Adrenal gland (tissue), 12 donors: Measurements from ENCODE around the gene GPR142. TPM values are rescaled to one million over a fixed set of nuclear protein-coding genes. Genes with fewer than 3 reads are reported as not detected.

Experiments
- DNase-seq, 7 donors: peaks; one replicate each; pipeline ENCODE4 v3.0.0-alpha.2; 2019 to 2020
- H3K27ac ChIP-seq, 5 donors: fragments of 200-600 bp; sonication (generic) in 4 of 5; 1 replicate in 3 of 5; 2 replicates in 2 of 5; pipeline versions ENCODE4 v1.5.1 to v1.8.0; 2016 to 2020; ENCODE audit warnings: mild to moderate bottlenecking in 1 of 5
- H3K27me3 ChIP-seq: fragments of 200-600 bp; 2 replicates; pipeline ENCODE4 v1.8.0; 2021
- H3K36me3 ChIP-seq, 2 donors: fragments of 200-600 bp; replicated peaks in 1 of 2; 1 replicate in 1 of 2; 2 replicates in 1 of 2; pipeline versions ENCODE4 v1.5.1 to v1.8.0; 2018 to 2022
- H3K4me1 ChIP-seq, 2 donors: fragments of 200-600 bp; replicated peaks in 1 of 2; 1 replicate in 1 of 2; 2 replicates in 1 of 2; pipeline versions ENCODE4 v1.5.1 to v1.8.0; 2018 to 2021
- H3K4me3 ChIP-seq, 4 donors: fragments of 200-600 bp; sonication (generic) in 3 of 4; one replicate each; pipeline ENCODE4 v1.5.1; 2016 to 2018
- H3K9me3 ChIP-seq, 3 donors: fragments of 200-600 bp; sonication (generic) in 1 of 3; replicated peaks in 1 of 3; 1 replicate in 2 of 3; 2 replicates in 1 of 3; pipeline versions ENCODE4 v1.5.1 to v1.8.0; 2016 to 2021
- POLR2A ChIP-seq, 2 donors: fragments of 450-650 bp; IDR thresholded peaks; one replicate each; pipeline ENCODE4 v1.6.1; 2017; ENCODE audit warnings: antibody characterized with exemption in 2 of 2, mild to moderate bottlenecking in 2 of 2, moderate library complexity in 1 of 2
- WGBS, 4 donors: extraction: QIAGEN DNeasy Blood & Tissue Kit in 2 of 4; methylation state at CpG; one replicate each; pipeline versions ENCODE4 v1.1.5 to v1.1.7; 2013 to 2017; 5-methylcytosine and 5-hydroxymethylcytosine counted together
- intact Hi-C, 2 donors: fragments of 100-400 bp; cut with DNase I; formaldehyde crosslinking; loops; one replicate each; pipeline versions ENCODE4 v1.14.1 to v1.15.0; 2022 to 2023
- polyA plus RNA-seq, 3 donors: library from polyadenylated mRNA; stranded (reverse); fragments of 200-250 nt in 2 of 3; fragments of 350-450 nt in 1 of 3; fragmentation: Illumina TruSeq in 1 of 3; extraction: RNeasy Lipid Tissue Mini Kit (QIAGEN cat#74804) in 1 of 3; gene quantifications; one replicate each; pipeline ENCODE4 v1.2.3, GENCODE V29; 2013 to 2014
- total RNA-seq, 9 donors: library from RNA; depleted of rRNA in 4 of 9; stranded (reverse); fragments of >200 nt in 4 of 9; fragments of 120-200 nt in 1 of 9; fragmentation: NEBNext Ultra II Directional in 1 of 9; extraction: Animal tissue kit (Norgen Biotek cat#: 25700) in 1 of 9; gene quantifications; one replicate each; pipeline versions ENCODE4 v1.1.0 to v1.2.4, GENCODE V29; 2013 to 2023
- TF ChIP-seq, protein P1 (sequence below), 6 experiments: fragments of 450-650 bp in 4 of 6; fragments of 200-600 bp in 2 of 6; sonication (generic) in 1 of 6; IDR thresholded peaks; 1 replicate in 5 of 6; 2 replicates in 1 of 6; pipeline versions ENCODE4 v1.5.1 to v1.8.0; 2016 to 2021; ENCODE audit warnings: antibody characterized with exemption in 6 of 6, mild to moderate bottlenecking in 2 of 6, moderate library complexity in 1 of 6
- donor health status: healthy with polysubstance abuse.
- donor health status: Bipolar disorder and iron deficiency.
- donor health status: DM: yes; HTN: yes; CAD: no.
- donor health status: DM: no; HTN: no; CAD: no.
- donor health status: DM: no; HTN: no; CAD: no.
- donor health status: DM: yes; HTN: yes; CAD: no.

GPR142 gene
- total and polyA plus RNA-seq, 12 donors = 0.13 TPM; not detected in 11

DNA sequence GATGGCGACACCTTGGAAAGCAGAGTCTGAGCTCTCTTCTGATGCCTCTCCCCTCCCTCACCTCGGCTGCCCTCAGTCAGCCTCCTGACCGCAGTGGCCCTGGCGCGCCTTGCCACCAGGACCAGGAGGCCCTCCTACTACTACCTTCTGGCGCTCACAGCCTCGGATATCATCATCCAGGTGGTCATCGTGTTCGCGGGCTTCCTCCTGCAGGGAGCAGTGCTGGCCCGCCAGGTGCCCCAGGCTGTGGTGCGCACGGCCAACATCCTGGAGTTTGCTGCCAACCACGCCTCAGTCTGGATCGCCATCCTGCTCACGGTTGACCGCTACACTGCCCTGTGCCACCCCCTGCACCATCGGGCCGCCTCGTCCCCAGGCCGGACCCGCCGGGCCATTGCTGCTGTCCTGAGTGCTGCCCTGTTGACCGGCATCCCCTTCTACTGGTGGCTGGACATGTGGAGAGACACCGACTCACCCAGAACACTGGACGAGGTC is 4.4 kb downstream of the GPR142 start:
- DNase-seq = no peak
- H3K4me3 ChIP-seq = no peak overlapping the region
- H3K9me3 ChIP-seq = no peaks in the 10 kb centered on the region
- H3K36me3 ChIP-seq = no peaks in the 10 kb centered on the region
- intact Hi-C loops = loop anchor here in 1 of 2 donors (10.0 kb wide), 1 partner anchor 233 kb away; no protein-coding TSS in a partner anchor
- H3K27me3 ChIP-seq = no peaks in the 10 kb centered on the region
- 83 to 95% (median 91%) methylated on average over 7 to 26 of the region's 26 CpGs for WGBS, 4 donors
- H3K27ac ChIP-seq = no peak overlapping the region
- TF ChIP-seq POLR2A (IDR thresholded peaks at IDR 0.05) = no peak
- TF ChIP-seq, protein P1, sequence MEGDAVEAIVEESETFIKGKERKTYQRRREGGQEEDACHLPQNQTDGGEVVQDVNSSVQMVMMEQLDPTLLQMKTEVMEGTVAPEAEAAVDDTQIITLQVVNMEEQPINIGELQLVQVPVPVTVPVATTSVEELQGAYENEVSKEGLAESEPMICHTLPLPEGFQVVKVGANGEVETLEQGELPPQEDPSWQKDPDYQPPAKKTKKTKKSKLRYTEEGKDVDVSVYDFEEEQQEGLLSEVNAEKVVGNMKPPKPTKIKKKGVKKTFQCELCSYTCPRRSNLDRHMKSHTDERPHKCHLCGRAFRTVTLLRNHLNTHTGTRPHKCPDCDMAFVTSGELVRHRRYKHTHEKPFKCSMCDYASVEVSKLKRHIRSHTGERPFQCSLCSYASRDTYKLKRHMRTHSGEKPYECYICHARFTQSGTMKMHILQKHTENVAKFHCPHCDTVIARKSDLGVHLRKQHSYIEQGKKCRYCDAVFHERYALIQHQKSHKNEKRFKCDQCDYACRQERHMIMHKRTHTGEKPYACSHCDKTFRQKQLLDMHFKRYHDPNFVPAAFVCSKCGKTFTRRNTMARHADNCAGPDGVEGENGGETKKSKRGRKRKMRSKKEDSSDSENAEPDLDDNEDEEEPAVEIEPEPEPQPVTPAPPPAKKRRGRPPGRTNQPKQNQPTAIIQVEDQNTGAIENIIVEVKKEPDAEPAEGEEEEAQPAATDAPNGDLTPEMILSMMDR (IDR thresholded peaks at IDR 0.05) = no peak
- H3K4me1 ChIP-seq = no peaks in the 10 kb centered on the region

DNA sequence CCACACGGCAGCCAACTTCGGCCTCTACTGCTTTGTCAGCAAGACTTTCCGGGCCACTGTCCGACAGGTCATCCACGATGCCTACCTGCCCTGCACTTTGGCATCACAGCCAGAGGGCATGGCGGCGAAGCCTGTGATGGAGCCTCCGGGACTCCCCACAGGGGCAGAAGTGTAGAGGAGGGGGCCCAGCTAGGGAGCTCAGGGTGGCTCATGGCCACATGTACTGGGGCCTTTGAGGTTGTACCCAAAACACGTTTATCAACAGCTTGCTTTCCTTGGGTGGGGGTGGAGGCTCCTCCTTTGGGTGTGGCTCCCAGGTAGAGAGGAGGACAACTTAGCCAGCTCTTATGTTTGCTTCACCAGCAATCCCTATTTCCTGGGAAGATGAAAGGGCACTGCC is 5.1 kb downstream of the GPR142 start:
- intact Hi-C loops = loop anchor here in 1 of 2 donors (10.0 kb wide), 1 partner anchor 232 kb away; no protein-coding TSS in a partner anchor

GRCh38 chr17:74373838-74374606 is 6.7 kb downstream of the GPR142 start:
- intact Hi-C loops = loop anchor here in 1 of 2 donors (10.0 kb wide), 1 partner anchor 231 kb away; no protein-coding TSS in a partner anchor
- no peaks in the 10 kb centered on the region for H3K4me1 ChIP-seq
- H3K27me3 ChIP-seq = no peaks in the 10 kb centered on the region
- no peak overlapping the region for H3K4me3 ChIP-seq
- H3K36me3 ChIP-seq = no peaks in the 10 kb centered on the region
- no peaks in the 10 kb centered on the region for H3K9me3 ChIP-seq
- TF ChIP-seq POLR2A (IDR thresholded peaks at IDR 0.05) = no peak
- TF ChIP-seq, protein P1 (IDR thresholded peaks at IDR 0.05) = no peak
- WGBS, 4 donors = 71 to 85% (median 79%) methylated on average over 8 to 15 of the region's 15 CpGs
- DNase-seq = no peak
- H3K27ac ChIP-seq = no peak overlapping the region

More for the DNA sequence above, 5.1 kb downstream of the GPR142 start:
- no peaks in the 10 kb centered on the region for H3K36me3 ChIP-seq
- WGBS, 4 donors = 87 to 92% (median 89%) methylated on average over 5 to 9 of the region's 9 CpGs
- H3K4me1 ChIP-seq = no peaks in the 10 kb centered on the region
- H3K27ac ChIP-seq = no peak overlapping the region
- no peaks in the 10 kb centered on the region for H3K9me3 ChIP-seq
- no peaks in the 10 kb centered on the region for H3K27me3 ChIP-seq
- TF ChIP-seq, protein P1 (IDR thresholded peaks at IDR 0.05) = no peak
- no peak for TF ChIP-seq POLR2A (IDR thresholded peaks at IDR 0.05)
- H3K4me3 ChIP-seq = no peak overlapping the region
- DNase-seq = no peak

- no peak for TF ChIP-seq POLR2A (IDR thresholded peaks at IDR 0.05)
- TF ChIP-seq, protein P1 (IDR thresholded peaks at IDR 0.05) = no peak
- H3K9me3 ChIP-seq = no peaks in the 10 kb centered on the region
- intact Hi-C loops = loop anchor here in 1 of 2 donors (10.0 kb wide), 1 partner anchor 230 kb away; no protein-coding TSS in a partner anchor
- H3K27me3 ChIP-seq = no peaks in the 10 kb centered on the region
- H3K4me3 ChIP-seq = no peak overlapping the region
- 78 to 84% (median 82%) methylated on average over 3 of the region's 3 CpGs for WGBS, 4 donors
- H3K36me3 ChIP-seq = no peaks in the 10 kb centered on the region
- DNase-seq = no peak
- H3K4me1 ChIP-seq = peaks cover 4% of the 10 kb centered on the region in 2 donors
- H3K27ac ChIP-seq = no peak overlapping the region
Measured at GRCh38 chr17:74374858-74375257, 7.6 kb downstream of the GPR142 start.
